Right atrium auricular region (tissue), 2 donors: ENCODE results near the gene GPR61. TPM values are rescaled to one million over a fixed set of nuclear protein-coding genes. Genes with fewer than 3 reads are reported as not detected.

ENCODE experiments used
- DNase-seq: peaks from one replicate; pipeline ENCODE4 v3.0.0-alpha.2; 2019; ENCODE audit warnings: low spot score
- H3K27ac ChIP-seq, 2 donors: fragments of 200-600 bp; sonication (generic); 1 replicate in 1 of 2; 2 replicates in 1 of 2; pipeline ENCODE4 v1.5.1; 2016 to 2019
- H3K27me3 ChIP-seq, 2 donors: fragments of 200-600 bp; sonication (generic); one replicate each; pipeline versions ENCODE4 v1.5.1 to v1.6.0; 2017 to 2019
- H3K36me3 ChIP-seq: fragments of 200-600 bp; sonication (generic); one replicate; pipeline ENCODE4 v1.5.1; 2016
- H3K4me1 ChIP-seq, 2 donors: fragments of 200-600 bp; sonication (generic); one replicate each; pipeline versions ENCODE4 v1.5.1 to v1.6.0; 2017 to 2019
- H3K4me3 ChIP-seq, 2 donors: fragments of 200-600 bp; sonication (generic); 1 replicate in 1 of 2; 2 replicates in 1 of 2; pipeline ENCODE4 v1.5.1; 2017 to 2019; ENCODE audit warnings: mild to moderate bottlenecking in 1 of 2, moderate library complexity in 1 of 2
- H3K9me3 ChIP-seq, 2 donors: fragments of 200-600 bp; sonication (generic); one replicate each; pipeline ENCODE4 v1.5.1; 2019
- total RNA-seq, 2 donors: library from RNA; depleted of rRNA; stranded (reverse); fragments of >200 nt; gene quantifications; one replicate each; pipeline ENCODE4 v1.1.0, GENCODE V29; 2016
- TF ChIP-seq, protein P1 (sequence below), 2 donors: fragments of 200-600 bp; sonication (generic); IDR thresholded peaks; one replicate each; pipeline ENCODE4 v1.5.1; 2019; ENCODE audit warnings: antibody characterized with exemption in 2 of 2

Gene GPR61
- total RNA-seq, 2 donors from 2014 or later: 0.11 to 0.16 TPM

DNA sequence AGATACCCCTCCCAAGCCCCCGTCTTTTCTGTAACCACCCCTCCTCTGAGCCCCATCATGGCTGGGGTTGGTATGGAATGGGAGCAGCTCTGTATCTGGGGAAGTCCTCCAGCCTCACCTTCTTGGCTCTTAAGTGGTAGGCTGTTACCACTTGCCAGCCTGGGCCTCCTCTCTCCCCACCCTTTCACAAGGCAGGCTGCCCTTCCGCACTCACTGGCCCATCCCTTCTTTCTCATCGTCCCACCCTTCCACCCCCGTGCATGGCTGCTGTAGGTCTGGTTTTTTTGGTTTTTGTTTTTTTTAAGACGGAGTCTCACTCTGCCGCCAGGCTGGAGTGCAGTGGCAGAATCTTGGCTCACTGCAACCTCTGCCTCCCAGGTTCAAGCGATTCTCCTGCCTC is 40.6 kb upstream of the GPR61 start:
- Histone ChIP-seq H3K9me3 (no peaks in the 10 kb centered on the region), H3K27me3 (no peaks in the 10 kb centered on the region), H3K4me3 (no peak overlapping the region), H3K4me1 (peaks cover 0 to 18% of the 10 kb centered on the region in 2 donors), H3K27ac (no peak overlapping the region), H3K36me3 (peaks cover 16% of the 10 kb centered on the region)
- TF ChIP-seq, protein P1, sequence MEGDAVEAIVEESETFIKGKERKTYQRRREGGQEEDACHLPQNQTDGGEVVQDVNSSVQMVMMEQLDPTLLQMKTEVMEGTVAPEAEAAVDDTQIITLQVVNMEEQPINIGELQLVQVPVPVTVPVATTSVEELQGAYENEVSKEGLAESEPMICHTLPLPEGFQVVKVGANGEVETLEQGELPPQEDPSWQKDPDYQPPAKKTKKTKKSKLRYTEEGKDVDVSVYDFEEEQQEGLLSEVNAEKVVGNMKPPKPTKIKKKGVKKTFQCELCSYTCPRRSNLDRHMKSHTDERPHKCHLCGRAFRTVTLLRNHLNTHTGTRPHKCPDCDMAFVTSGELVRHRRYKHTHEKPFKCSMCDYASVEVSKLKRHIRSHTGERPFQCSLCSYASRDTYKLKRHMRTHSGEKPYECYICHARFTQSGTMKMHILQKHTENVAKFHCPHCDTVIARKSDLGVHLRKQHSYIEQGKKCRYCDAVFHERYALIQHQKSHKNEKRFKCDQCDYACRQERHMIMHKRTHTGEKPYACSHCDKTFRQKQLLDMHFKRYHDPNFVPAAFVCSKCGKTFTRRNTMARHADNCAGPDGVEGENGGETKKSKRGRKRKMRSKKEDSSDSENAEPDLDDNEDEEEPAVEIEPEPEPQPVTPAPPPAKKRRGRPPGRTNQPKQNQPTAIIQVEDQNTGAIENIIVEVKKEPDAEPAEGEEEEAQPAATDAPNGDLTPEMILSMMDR (IDR thresholded peaks at IDR 0.05): no peak
- DNase-seq: no peak

DNA sequence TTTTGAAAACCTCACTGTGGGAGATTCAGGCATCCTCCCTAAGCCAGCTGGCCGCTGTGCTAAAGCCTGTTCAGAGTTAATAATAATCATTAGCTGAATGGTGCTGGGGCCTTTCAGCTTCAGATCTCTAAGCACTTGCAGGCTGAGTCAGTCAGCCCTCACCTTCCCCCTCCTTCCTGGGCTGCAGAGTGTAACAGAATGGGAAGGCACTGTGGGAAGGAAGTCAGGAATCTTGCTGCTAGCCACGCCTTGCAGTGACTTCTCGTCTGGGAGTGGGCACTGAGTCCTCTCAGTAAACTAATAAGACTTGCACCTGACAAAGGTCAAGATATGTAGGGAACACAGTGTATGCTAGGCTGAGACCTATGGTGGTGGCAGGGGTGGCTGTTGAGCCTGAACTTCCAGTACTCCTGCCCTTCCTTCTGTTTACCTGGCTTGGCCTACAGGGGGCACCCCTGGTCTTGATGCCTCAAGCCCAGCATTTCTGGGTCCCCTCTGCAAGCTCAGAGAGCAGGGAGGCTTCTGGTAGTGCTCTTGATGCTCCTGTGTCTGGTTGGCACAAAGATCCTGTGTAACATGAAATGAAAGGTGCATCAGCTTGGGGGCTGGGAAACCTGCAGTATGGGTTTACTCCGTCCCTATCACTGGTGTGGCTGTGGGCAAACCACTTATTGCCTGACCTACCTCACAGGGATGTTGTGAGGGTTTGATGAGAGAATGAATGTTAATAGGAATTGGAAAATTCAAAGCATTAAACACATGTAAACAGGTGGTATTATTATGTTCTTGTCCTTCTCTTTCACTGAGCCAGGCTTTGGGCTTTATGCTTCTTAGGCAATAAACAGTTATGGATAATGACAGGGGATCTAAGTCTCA is 39.8 kb upstream of the GPR61 start:
- TF ChIP-seq, protein P1 (IDR thresholded peaks at IDR 0.05): peak in 1 of 2 donors; percentile 34
- Histone ChIP-seq H3K4me1 (peaks cover 0 to 12% of the 10 kb centered on the region in 2 donors), H3K36me3 (peaks cover 16% of the 10 kb centered on the region), H3K27ac (no peak overlapping the region), H3K27me3 (no peaks in the 10 kb centered on the region), H3K9me3 (no peaks in the 10 kb centered on the region), H3K4me3 (no peak overlapping the region)
- no peak for DNase-seq

DNA sequence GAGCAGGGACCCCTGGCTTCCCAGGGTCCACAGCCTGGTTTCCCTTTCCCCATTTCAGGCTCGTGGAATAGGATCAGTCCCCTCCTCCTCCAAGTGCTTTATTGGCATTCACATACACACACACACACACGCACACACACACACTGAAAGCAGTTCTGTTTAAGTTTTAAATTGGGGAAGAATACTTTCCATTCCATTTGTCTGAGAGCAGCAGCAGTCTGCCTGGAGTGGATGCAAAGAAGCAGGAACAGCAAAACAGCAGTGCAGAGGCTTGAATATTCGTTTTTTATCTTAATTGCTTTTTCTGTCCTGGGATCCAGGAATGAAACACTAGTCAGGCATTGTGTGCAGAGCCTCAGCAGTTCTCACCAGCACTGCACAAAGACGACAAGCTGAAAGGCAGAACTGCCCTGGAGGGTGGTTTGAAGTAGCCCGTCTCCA is 38.7 kb upstream of the GPR61 start:
- H3K36me3 ChIP-seq: peaks cover 13% of the 10 kb centered on the region
- DNase-seq: no peak
- no peaks in the 10 kb centered on the region for H3K27me3 ChIP-seq
- no peaks in the 10 kb centered on the region for H3K9me3 ChIP-seq
- H3K4me1 ChIP-seq: peaks cover 0 to 10% of the 10 kb centered on the region in 2 donors
- H3K4me3 ChIP-seq: no peak overlapping the region
- no peak overlapping the region for H3K27ac ChIP-seq
- TF ChIP-seq, protein P1 (IDR thresholded peaks at IDR 0.05): no peak

DNA sequence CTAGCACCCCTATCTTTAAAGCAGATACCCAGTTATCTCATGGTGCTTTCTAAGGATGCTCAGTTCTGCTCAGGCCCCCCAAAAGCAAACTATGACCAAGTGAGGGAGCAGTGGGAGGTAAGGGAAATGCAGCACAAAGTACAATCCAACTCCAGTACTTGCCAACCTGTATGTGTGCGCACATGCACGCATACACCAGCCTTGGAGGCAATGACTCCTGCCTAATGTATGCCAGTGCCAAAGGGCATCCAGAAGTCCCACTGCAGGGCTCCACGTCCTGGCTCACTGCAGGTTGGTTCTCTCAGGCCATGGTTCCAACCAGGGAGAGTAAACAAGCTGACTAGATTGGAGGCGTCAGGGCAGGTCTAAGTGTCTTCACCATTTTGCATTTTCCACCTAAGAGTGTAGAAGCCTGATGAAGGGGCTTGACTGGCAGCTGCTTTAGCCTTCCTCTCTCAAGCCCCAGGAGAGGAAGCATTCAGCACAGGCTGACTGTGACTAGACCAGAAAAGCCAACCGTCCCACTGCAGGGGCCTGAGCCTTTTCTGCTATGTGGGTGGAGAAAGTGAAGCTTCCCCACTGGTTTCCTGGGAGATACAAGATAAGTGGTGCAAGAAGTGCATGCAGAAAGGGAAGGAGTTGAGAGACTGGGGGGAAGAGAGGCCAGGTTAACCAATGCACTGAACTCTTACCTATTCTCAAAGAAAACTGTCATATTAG is 37.9 kb upstream of the GPR61 start:
- Histone ChIP-seq H3K4me1 (peaks cover 0 to 10% of the 10 kb centered on the region in 2 donors), H3K4me3 (no peak overlapping the region), H3K36me3 (peaks cover 6% of the 10 kb centered on the region), H3K9me3 (no peaks in the 10 kb centered on the region), H3K27ac (no peak overlapping the region), H3K27me3 (no peaks in the 10 kb centered on the region)
- TF ChIP-seq, protein P1 (IDR thresholded peaks at IDR 0.05): no peak
- DNase-seq: no peak

DNA sequence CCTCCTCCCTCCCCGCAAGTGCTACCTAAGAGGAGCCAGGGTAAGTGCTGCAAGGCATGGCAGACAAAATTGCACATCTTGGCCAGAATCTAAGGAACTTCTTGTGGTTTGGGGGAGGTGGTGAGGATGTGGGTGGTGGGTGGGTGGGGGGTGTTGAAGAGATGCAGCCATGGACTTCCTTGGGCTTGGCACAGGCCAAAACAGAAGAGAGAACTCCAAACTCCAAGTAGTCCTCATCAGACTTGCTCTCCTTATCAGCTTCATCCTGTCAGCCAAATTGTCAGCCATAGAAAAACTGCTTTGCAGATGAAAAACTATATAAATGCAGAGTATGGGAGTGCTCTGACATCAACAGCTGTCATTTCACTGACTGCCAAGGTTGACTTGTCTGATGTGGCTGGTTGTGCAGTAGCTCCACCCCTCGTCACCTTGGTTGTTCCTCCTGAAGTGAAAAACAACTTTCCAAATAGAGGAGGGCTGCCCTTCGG is 37.3 kb upstream of the GPR61 start:
- Histone ChIP-seq H3K27me3 (no peaks in the 10 kb centered on the region), H3K36me3 (peaks cover 6% of the 10 kb centered on the region), H3K9me3 (no peaks in the 10 kb centered on the region), H3K4me1 (peaks cover 0 to 10% of the 10 kb centered on the region in 2 donors), H3K4me3 (no peak overlapping the region), H3K27ac (no peak overlapping the region)
- DNase-seq: no peak
- TF ChIP-seq, protein P1 (IDR thresholded peaks at IDR 0.05): no peak
